ENCODE results near the gene MT1E. TPM values are rescaled to one million over a fixed set of nuclear protein-coding genes. Genes with fewer than 3 reads are reported as not detected.

MT1E gene
- total RNA-seq, 1 donor from 2014 or later: not detected

DNA sequence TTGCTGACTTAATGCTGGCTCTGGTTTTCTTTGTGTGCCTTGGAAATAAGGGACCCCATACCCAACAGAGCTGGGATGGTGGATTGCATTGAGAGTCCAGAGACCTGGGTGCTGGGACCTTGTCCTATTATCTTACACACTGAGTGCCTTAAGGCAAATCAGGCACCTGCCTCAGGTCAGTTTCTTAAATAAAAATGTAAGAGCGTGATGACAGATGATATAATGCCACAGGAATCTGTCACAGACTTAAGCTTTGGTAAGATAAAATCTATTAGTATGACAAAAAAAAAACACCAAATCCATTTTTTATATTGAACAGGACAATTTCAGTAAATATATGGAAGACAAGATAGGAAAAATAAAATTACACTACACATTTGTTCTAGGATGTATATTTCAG, 14.5 kb downstream of the MT1E start:
- Mint-ChIP-seq H3K4me3 (ENCODE audit: unreplicated experiment) (no peak overlapping the region), H3K27me3 (ENCODE audit: unreplicated experiment) (peaks cover 36% of the 10 kb centered on the region), H3K27ac (ENCODE audit: unreplicated experiment) (no peak overlapping the region), H3K4me1 (ENCODE audit: unreplicated experiment) (peaks cover 4% of the 10 kb centered on the region), H3K9me3 (ENCODE audit: unreplicated experiment) (no peaks in the 10 kb centered on the region), H3K36me3 (ENCODE audit: low read depth, unreplicated experiment) (no peaks in the 10 kb centered on the region)
- TF ChIP-seq, protein P1, sequence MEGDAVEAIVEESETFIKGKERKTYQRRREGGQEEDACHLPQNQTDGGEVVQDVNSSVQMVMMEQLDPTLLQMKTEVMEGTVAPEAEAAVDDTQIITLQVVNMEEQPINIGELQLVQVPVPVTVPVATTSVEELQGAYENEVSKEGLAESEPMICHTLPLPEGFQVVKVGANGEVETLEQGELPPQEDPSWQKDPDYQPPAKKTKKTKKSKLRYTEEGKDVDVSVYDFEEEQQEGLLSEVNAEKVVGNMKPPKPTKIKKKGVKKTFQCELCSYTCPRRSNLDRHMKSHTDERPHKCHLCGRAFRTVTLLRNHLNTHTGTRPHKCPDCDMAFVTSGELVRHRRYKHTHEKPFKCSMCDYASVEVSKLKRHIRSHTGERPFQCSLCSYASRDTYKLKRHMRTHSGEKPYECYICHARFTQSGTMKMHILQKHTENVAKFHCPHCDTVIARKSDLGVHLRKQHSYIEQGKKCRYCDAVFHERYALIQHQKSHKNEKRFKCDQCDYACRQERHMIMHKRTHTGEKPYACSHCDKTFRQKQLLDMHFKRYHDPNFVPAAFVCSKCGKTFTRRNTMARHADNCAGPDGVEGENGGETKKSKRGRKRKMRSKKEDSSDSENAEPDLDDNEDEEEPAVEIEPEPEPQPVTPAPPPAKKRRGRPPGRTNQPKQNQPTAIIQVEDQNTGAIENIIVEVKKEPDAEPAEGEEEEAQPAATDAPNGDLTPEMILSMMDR (IDR thresholded peaks at IDR 0.05; ENCODE audit: unreplicated experiment): no peak
- DNase-seq (ENCODE audit: low spot score): no peak

DNA sequence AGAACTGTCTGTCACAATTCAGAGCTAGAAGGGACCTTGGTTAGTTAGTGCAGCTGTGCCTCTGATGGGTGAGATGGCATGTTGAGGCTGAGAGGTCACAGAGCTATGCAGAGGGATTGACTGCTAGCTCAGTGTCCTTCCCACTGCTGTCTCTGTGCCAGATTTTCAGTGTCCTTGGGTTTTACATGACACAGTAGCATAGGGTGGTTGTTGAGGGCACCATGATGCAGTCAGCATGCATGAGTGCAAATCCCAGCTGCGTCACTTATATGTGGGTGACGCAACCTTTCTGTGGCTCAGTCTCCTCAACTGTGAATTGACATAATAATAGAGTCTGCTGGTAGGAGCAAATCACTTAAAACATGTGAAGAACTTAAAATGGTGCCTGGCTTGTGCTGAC, 15.6 kb downstream of the MT1E start:
- Mint-ChIP-seq H3K27me3 (ENCODE audit: unreplicated experiment) (peaks cover 34% of the 10 kb centered on the region), H3K9me3 (ENCODE audit: unreplicated experiment) (no peaks in the 10 kb centered on the region), H3K4me1 (ENCODE audit: unreplicated experiment) (peaks cover 3% of the 10 kb centered on the region), H3K36me3 (ENCODE audit: low read depth, unreplicated experiment) (no peaks in the 10 kb centered on the region), H3K27ac (ENCODE audit: unreplicated experiment) (no peak overlapping the region), H3K4me3 (ENCODE audit: unreplicated experiment) (no peak overlapping the region)
- TF ChIP-seq, protein P1 (IDR thresholded peaks at IDR 0.05; ENCODE audit: unreplicated experiment): no peak
- no peak for DNase-seq (ENCODE audit: low spot score)

DNA sequence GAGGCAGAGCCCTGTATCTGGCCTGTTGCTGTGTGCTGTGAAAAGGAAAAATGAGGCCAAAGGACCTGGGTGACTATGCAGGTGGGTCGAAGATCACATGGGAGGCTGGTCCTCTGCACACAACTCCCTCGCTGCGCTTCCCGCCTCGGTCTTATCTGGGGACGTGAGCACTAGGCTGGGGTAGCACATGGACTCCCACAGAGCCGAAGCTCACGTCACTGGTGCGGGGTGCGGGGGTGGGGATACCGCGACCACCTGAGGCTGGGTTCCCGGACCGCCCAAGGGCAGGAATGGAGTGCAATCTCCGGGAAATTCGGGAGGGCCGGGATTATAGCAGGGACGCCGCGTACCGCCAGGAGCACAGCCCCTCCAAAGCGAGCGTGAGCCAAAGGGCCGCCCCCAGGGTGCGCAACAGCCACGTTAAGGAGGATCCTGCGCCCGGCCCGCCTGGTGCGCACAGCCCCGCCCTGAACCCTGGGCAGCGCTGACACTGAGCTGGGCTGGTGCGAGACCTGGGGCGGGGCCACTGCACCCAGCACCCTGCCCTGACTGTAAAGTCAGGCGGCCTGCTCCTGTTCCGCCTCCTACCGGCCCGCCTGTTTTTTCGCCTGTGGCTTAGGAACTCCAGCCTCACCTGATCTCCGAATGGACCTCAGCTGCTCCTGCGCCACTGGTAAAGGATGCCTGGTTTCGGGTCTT, 17.6 kb downstream of the MT1E start:
- Mint-ChIP-seq H3K4me1 (ENCODE audit: unreplicated experiment) (no peaks in the 10 kb centered on the region), H3K27me3 (ENCODE audit: unreplicated experiment) (peaks cover 27% of the 10 kb centered on the region), H3K36me3 (ENCODE audit: low read depth, unreplicated experiment) (no peaks in the 10 kb centered on the region), H3K27ac (ENCODE audit: unreplicated experiment) (no peak overlapping the region), H3K4me3 (ENCODE audit: unreplicated experiment) (no peak overlapping the region), H3K9me3 (ENCODE audit: unreplicated experiment) (no peaks in the 10 kb centered on the region)
- TF ChIP-seq, protein P1 (IDR thresholded peaks at IDR 0.05; ENCODE audit: unreplicated experiment): no peak
- no peak for DNase-seq (ENCODE audit: low spot score)

DNA sequence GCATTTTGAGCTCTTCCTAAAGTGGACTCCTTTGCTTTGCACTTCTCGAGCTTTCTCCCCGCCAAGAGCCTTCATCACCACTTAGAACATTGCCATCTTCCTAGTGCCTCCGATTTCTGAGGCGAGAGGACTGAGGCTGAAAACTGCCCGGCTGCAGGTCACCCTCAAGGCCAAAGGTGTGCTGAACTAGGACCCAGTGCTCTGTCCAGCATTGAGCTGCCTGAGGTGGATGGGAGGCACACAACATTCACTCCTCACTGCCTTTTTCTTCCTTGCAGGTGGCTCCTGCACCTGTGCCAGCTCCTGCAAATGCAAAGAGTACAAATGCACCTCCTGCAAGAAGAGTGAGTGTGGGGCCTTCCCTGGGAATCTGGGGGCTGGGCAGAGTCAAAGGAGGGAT, 18.3 kb downstream of the MT1E start:
- Mint-ChIP-seq H3K36me3 (ENCODE audit: low read depth, unreplicated experiment) (no peaks in the 10 kb centered on the region), H3K9me3 (ENCODE audit: unreplicated experiment) (no peaks in the 10 kb centered on the region), H3K4me3 (ENCODE audit: unreplicated experiment) (no peak overlapping the region), H3K27me3 (ENCODE audit: unreplicated experiment) (peaks cover 27% of the 10 kb centered on the region), H3K4me1 (ENCODE audit: unreplicated experiment) (no peaks in the 10 kb centered on the region), H3K27ac (ENCODE audit: unreplicated experiment) (no peak overlapping the region)
- DNase-seq (ENCODE audit: low spot score): no peak
- TF ChIP-seq, protein P1 (IDR thresholded peaks at IDR 0.05; ENCODE audit: unreplicated experiment): no peak

DNA sequence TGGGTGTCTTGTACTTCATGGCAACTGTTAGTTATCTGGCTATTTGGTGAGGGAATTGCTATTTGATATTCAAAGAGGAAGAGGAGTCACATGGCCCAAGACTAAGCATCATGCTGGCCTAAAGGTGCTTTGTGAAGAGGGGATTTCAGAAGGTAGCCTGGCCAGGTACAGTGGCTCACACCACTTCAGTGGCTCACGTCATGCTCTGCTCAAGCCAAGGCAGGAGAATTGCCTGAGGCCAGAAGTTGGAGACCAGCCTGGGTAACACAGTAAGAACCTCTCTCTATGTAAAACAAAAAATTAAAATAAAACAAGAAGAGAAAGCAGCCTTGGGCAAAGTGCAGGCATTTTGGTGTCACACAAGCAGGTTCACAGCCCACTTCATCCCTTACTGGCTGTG, 19.7 kb downstream of the MT1E start:
- Mint-ChIP-seq H3K9me3 (ENCODE audit: unreplicated experiment) (no peaks in the 10 kb centered on the region), H3K36me3 (ENCODE audit: low read depth, unreplicated experiment) (no peaks in the 10 kb centered on the region), H3K4me3 (ENCODE audit: unreplicated experiment) (no peak overlapping the region), H3K4me1 (ENCODE audit: unreplicated experiment) (no peaks in the 10 kb centered on the region), H3K27ac (ENCODE audit: unreplicated experiment) (no peak overlapping the region), H3K27me3 (ENCODE audit: unreplicated experiment) (peaks cover 21% of the 10 kb centered on the region)
- TF ChIP-seq, protein P1 (IDR thresholded peaks at IDR 0.05; ENCODE audit: unreplicated experiment): no peak
- no peak for DNase-seq (ENCODE audit: low spot score)

Data from endothelial cell (in vitro differentiated cells).